ENCODE results near the gene ZCCHC2. TPM values are rescaled to one million over a fixed set of nuclear protein-coding genes. Genes with fewer than 3 reads are reported as not detected.

ZCCHC2 gene
- total and polyA plus RNA-seq, 12 donors = 4.7 to 53.3 (median 18.0) TPM

DNA sequence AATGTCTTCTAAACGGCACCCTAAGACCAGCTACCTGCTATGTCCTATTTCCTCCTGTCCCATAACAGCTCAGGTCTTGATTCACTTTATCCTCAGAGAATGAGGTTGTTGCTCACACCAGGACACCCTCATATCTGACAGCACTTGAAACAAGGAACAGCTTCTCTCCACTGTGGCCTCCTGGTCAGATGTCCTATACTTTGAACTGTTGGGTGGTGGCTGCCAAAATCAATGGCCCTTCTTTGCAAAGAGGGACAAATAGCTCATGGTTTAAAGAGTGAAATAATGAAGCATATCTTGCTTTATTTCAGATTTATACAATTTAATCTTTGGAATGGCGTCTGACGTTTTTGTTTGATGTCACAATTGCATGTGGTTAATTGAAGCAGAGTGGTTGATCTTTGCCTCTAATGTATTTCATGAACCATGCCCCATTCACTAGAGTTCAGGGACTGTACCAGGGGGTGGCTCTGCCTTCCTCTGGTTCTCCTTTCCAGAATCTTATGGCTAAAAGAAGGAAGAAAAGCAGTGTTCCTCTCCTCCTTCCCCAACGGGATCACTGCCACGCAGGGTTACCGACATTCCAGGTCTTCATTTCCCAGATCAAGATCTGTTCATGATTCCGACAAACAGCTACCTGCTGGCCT is 24.1 kb upstream of the ZCCHC2 start:
- 72 to 86% (median 81%) methylated on average over 7 of the region's 7 CpGs for WGBS, 4 donors
- no peak for DNase-seq
- intact Hi-C loops (cut with DNase I) = no loop called here
- H3K4me3 ChIP-seq = no peak overlapping the region
- no peaks in the 10 kb centered on the region for H3K9me3 ChIP-seq (replicated peaks in 1 of 3)
- TF ChIP-seq, protein P1, sequence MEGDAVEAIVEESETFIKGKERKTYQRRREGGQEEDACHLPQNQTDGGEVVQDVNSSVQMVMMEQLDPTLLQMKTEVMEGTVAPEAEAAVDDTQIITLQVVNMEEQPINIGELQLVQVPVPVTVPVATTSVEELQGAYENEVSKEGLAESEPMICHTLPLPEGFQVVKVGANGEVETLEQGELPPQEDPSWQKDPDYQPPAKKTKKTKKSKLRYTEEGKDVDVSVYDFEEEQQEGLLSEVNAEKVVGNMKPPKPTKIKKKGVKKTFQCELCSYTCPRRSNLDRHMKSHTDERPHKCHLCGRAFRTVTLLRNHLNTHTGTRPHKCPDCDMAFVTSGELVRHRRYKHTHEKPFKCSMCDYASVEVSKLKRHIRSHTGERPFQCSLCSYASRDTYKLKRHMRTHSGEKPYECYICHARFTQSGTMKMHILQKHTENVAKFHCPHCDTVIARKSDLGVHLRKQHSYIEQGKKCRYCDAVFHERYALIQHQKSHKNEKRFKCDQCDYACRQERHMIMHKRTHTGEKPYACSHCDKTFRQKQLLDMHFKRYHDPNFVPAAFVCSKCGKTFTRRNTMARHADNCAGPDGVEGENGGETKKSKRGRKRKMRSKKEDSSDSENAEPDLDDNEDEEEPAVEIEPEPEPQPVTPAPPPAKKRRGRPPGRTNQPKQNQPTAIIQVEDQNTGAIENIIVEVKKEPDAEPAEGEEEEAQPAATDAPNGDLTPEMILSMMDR (IDR thresholded peaks at IDR 0.05) = no peak
- no peak for TF ChIP-seq POLR2A (IDR thresholded peaks at IDR 0.05)
- H3K27me3 ChIP-seq = no peaks in the 10 kb centered on the region
- no peaks in the 10 kb centered on the region for H3K36me3 ChIP-seq (replicated peaks in 1 of 2)
- no peaks in the 10 kb centered on the region for H3K4me1 ChIP-seq (replicated peaks in 1 of 2)
- H3K27ac ChIP-seq = peak overlapping the region in 1 of 5 donors; percentile 13

- H3K4me3 ChIP-seq = no peak overlapping the region
- H3K9me3 ChIP-seq (replicated peaks in 1 of 3) = no peaks in the 10 kb centered on the region
- peak overlapping the region in 1 of 5 donors; percentile 13 for H3K27ac ChIP-seq
- 69 to 87% (median 83%) methylated on average over 7 to 10 of the region's 10 CpGs for WGBS, 4 donors
- no peak for DNase-seq
- H3K36me3 ChIP-seq (replicated peaks in 1 of 2) = no peaks in the 10 kb centered on the region
- intact Hi-C loops (cut with DNase I) = no loop called here
- no peaks in the 10 kb centered on the region for H3K4me1 ChIP-seq (replicated peaks in 1 of 2)
- TF ChIP-seq, protein P1 (IDR thresholded peaks at IDR 0.05) = no peak
- no peak for TF ChIP-seq POLR2A (IDR thresholded peaks at IDR 0.05)
- no peaks in the 10 kb centered on the region for H3K27me3 ChIP-seq
Measured at GRCh38 chr18:62499263-62499650, 23.6 kb upstream of the ZCCHC2 start.

- no peaks in the 10 kb centered on the region for H3K36me3 ChIP-seq (replicated peaks in 1 of 2)
- H3K27ac ChIP-seq = no peak overlapping the region
- TF ChIP-seq, protein P1 (IDR thresholded peaks at IDR 0.05) = no peak
- TF ChIP-seq POLR2A (IDR thresholded peaks at IDR 0.05) = no peak
- no peak for DNase-seq
- no peaks in the 10 kb centered on the region for H3K27me3 ChIP-seq
- WGBS, 4 donors = 63 to 94% (median 84%) methylated on average over 1 of the region's 1 CpG
- H3K4me1 ChIP-seq (replicated peaks in 1 of 2) = no peaks in the 10 kb centered on the region
- intact Hi-C loops (cut with DNase I) = no loop called here
- H3K9me3 ChIP-seq (replicated peaks in 1 of 3) = no peaks in the 10 kb centered on the region
- H3K4me3 ChIP-seq = no peak overlapping the region
Measured at GRCh38 chr18:62500174-62500573, 22.7 kb upstream of the ZCCHC2 start.

- Histone ChIP-seq H3K4me1 (replicated peaks in 1 of 2) (peaks cover 0 to 6% of the 10 kb centered on the region in 2 donors), H3K27ac (no peak overlapping the region), H3K4me3 (no peak overlapping the region), H3K27me3 (no peaks in the 10 kb centered on the region), H3K36me3 (replicated peaks in 1 of 2) (no peaks in the 10 kb centered on the region), H3K9me3 (replicated peaks in 1 of 3) (no peaks in the 10 kb centered on the region)
- intact Hi-C loops (cut with DNase I) = no loop called here
- TF ChIP-seq POLR2A (IDR thresholded peaks at IDR 0.05) = no peak
- TF ChIP-seq, protein P1 (IDR thresholded peaks at IDR 0.05) = no peak
- DNase-seq = no peak
Measured at GRCh38 chr18:62500966-62501591, 21.7 kb upstream of the ZCCHC2 start.
